Uterus (tissue), 2 donors: ENCODE results near the gene CTIF.

Experiments
- CTCF ChIP-seq, 4 experiments: fragments of 200-600 bp in 2 of 4; fragments of 450-650 bp in 2 of 4; sonication (generic) in 2 of 4; IDR thresholded peaks; one replicate each; pipeline ENCODE4 v1.5.1; 2016 to 2019; ENCODE audit warnings: antibody characterized with exemption in 4 of 4, mild to moderate bottlenecking in 2 of 4, moderate library complexity in 1 of 4
- POLR2A ChIP-seq, 2 donors: fragments of 450-650 bp; IDR thresholded peaks; one replicate each; pipeline ENCODE4 v1.6.1; 2016; ENCODE audit warnings: antibody characterized with exemption in 2 of 2, mild to moderate bottlenecking in 1 of 2, moderate library complexity in 1 of 2

GRCh38 chr18:48843162-48843561, 304.3 kb downstream of the CTIF start:
- TF ChIP-seq CTCF (IDR thresholded peaks at IDR 0.05), result no peak
- no peak for TF ChIP-seq POLR2A (IDR thresholded peaks at IDR 0.05)
